Fibroblast of villous mesenchyme (primary cell): ENCODE results near the gene SOAT2. TPM values are rescaled to one million over a fixed set of nuclear protein-coding genes. Genes with fewer than 3 reads are reported as not detected.

Experiments used
- DNase-seq: peaks from one replicate; pipeline ENCODE4 v3.0.0-alpha.2; 2010; ENCODE audit warnings: low read depth
- H3K4me3 ChIP-seq: 2 replicates; pipeline ENCODE4 v1.5.1; 2011; ENCODE audit warnings: low read depth, mild to moderate bottlenecking, low read length
- CTCF ChIP-seq: IDR thresholded peaks from 2 replicates; pipeline ENCODE4 v1.5.1; 2012; ENCODE audit warnings: low read depth, mild to moderate bottlenecking, low read length; ENCODE audit not compliant: insufficient read depth
- small RNA-seq: library from RNA; depleted of rRNA; stranded (forward); fragments of <200 nt; gene quantifications from one replicate; pipeline ENCODE3, GENCODE V24; 2012
- total RNA-seq: library from RNA; depleted of rRNA; stranded (reverse); fragments of >200 nt; gene quantifications from 2 replicates; pipeline ENCODE4 v1.2.3, GENCODE V29; 2012

The SOAT2 gene
- total RNA-seq, 1 donor = not detected

- TF ChIP-seq CTCF = no peak
- H3K4me3 ChIP-seq = no peak overlapping the region
- DNase-seq = no peak
Observed at GRCh38 chr12:53170215-53170614, 66.9 kb downstream of the SOAT2 start.

- H3K4me3 ChIP-seq = no peak overlapping the region
- no peak for TF ChIP-seq CTCF
- DNase-seq = no peak
Observed at GRCh38 chr12:53170876-53171724, 67.8 kb downstream of the SOAT2 start.

DNA sequence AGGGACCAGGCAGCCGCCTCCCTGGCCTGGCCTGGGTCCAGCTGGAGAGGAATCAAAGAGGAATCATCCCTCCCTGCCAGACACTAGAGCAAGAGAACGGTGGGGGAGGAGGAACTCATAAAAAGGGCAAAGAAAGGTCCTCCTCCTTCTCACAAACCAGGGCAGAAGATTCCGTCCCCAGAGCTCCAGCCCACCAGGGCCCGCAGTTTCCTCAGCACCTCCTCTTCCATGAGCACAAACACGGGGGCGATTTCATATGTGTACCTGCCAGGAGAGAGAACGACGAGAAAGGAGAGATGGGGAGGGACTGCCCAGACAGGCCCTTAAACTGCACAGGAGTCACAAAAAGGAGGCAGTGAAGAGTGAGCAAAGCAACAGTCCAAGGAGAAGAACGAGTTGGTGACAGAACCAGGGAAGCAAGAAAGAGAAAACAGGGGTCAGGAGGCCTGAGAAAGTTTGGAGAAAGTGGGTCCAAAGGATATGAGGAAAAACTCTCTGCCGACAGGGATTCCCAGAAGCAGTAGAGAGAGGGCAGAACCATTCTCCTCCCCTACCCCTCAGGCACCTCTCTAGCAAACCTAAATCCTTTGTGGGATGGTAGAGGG lies 68.5 kb downstream of the SOAT2 start:
- TF ChIP-seq CTCF = no peak
- DNase-seq = peak; percentile 43

GRCh38 chr12:53172352-53172751 lies 69.1 kb downstream of the SOAT2 start:
- peak; percentile 47 for DNase-seq
- no peak for TF ChIP-seq CTCF
- H3K4me3 ChIP-seq = no peak overlapping the region

More for the DNA sequence above, 68.5 kb downstream of the SOAT2 start:
- no peak overlapping the region for H3K4me3 ChIP-seq

DNA sequence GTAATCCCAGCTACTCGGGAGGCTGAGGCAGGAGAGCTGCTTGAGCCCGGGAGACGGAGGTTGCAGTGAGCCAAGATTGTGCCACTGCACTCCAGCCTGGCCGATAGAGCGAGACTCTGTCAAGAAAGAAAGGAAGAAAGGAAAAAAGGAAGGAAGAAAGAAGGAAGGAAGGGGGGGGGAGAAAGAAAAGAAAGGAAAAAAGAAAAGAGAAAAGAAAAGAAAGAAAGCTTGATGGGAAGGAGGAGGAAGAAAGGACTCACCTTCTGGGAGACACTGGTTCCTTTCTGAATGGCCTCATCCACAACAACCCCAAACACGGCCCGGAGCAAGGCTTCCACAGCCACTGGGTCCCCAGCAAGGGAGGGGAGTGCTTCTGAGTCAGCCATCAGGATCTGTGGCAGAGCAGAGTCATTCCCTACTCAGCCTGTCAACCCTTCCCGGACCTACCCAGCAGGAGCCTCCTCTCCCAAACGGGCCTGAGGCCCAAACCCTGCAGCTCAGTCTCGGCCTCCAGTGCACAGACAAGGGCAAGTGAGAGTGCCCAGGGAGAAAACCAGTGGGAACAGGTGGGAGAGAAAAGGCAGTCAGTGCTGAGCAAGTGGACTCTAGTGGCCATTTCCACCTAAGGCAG lies 69.9 kb downstream of the SOAT2 start:
- DNase-seq = peak; percentile 18

More for the DNA sequence above, 69.9 kb downstream of the SOAT2 start:
- TF ChIP-seq CTCF = no peak
- no peak overlapping the region for H3K4me3 ChIP-seq

Small RNAs within 50 kb of the gene (small RNA-seq; reads per million reads assigned to genes)
- gene HIGD1AP1 (not detected), gene MIR6757 (not detected), gene RNU6-333P (not detected)

Other genes starting within 250 kb of the SOAT2 start
- 57.0 and 74.7 TPM in 2 replicates for gene KRT8, start 198.4 kb upstream of the SOAT2 start, total RNA-seq
- gene KRT18, start 154.4 kb upstream of the SOAT2 start, total RNA-seq = 989 and 1,804 TPM in 2 replicates
- gene EIF4B, start 97.0 kb upstream of the SOAT2 start, total RNA-seq = 838 and 849 TPM in 2 replicates
- gene TNS2, start 53.4 kb upstream of the SOAT2 start, total RNA-seq = 36.7 and 46.1 TPM in 2 replicates
- gene SPRYD3, start 24.1 kb upstream of the SOAT2 start, total RNA-seq = 17.4 and 19.4 TPM in 2 replicates
- 277 and 396 TPM in 2 replicates for gene IGFBP6, start 5.8 kb upstream of the SOAT2 start, total RNA-seq
- 10.6 and 10.8 TPM in 2 replicates for gene ZNF740, start 77.2 kb downstream of the SOAT2 start, total RNA-seq
- gene CSAD, start 77.4 kb downstream of the SOAT2 start, total RNA-seq = 5.5 and 7.8 TPM in 2 replicates
- gene ITGB7, start 103.8 kb downstream of the SOAT2 start, total RNA-seq = under 0.01 TPM in 1 of 2 replicates, not detected in the other
- gene RARG, start 128.7 kb downstream of the SOAT2 start, total RNA-seq = 28.0 and 29.4 TPM in 2 replicates
- gene ESPL1, start 164.8 kb downstream of the SOAT2 start, total RNA-seq = 4.8 and 6.5 TPM in 2 replicates
- gene PFDN5, start 192.1 kb downstream of the SOAT2 start, total RNA-seq = 328 and 382 TPM in 2 replicates
- 30.2 and 39.6 TPM in 2 replicates for gene MYG1, start 196.2 kb downstream of the SOAT2 start, total RNA-seq
- gene AAAS, start 218.1 kb downstream of the SOAT2 start, total RNA-seq = 42.8 and 43.6 TPM in 2 replicates
- not detected in 2 replicates for gene SP7, start 232.9 kb downstream of the SOAT2 start, total RNA-seq